Measurements from ENCODE around the gene EEPD1.

Gene EEPD1

DNA sequence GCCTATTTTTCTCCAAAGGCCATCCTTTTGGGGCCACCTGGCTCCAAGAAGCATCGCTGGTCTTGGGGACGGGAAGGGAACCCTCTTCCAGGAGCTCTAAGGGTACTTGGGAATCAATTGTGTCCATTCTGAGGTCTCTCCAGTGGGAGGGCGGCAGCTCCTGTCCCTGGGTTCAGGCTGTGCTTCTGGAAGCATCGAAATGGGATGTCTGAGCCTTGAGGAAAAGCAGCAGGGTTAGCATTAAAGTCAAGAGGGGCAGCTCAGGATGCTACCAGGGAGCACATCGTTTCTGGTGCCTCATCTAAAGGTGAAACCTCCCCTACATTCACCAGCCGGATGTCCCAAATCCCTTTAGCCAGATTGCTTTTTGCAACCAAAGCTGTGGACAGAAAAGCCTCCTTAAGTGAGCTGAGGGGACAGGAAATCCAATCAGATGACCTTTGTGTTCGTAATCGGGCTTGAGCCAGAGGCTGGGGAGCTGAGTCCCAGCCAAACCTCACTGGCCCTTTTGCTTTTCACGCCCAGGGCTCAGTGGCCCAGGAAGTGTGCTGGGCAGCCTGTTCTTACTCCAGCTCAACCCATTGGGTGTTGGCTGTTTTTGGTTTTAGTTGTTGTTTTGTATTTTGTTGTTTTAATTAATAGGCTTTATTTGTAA, 147.8 kb downstream of the EEPD1 start:
- H3K4me3 ChIP-seq (ENCODE audit: low read depth, low read length), result no peak overlapping the region
- no peak for DNase-seq (ENCODE audit: low read depth)
- TF ChIP-seq, protein P1, sequence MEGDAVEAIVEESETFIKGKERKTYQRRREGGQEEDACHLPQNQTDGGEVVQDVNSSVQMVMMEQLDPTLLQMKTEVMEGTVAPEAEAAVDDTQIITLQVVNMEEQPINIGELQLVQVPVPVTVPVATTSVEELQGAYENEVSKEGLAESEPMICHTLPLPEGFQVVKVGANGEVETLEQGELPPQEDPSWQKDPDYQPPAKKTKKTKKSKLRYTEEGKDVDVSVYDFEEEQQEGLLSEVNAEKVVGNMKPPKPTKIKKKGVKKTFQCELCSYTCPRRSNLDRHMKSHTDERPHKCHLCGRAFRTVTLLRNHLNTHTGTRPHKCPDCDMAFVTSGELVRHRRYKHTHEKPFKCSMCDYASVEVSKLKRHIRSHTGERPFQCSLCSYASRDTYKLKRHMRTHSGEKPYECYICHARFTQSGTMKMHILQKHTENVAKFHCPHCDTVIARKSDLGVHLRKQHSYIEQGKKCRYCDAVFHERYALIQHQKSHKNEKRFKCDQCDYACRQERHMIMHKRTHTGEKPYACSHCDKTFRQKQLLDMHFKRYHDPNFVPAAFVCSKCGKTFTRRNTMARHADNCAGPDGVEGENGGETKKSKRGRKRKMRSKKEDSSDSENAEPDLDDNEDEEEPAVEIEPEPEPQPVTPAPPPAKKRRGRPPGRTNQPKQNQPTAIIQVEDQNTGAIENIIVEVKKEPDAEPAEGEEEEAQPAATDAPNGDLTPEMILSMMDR (IDR thresholded peaks at IDR 0.05; ENCODE audit: low read depth, low read length, missing control alignments), result no peak

DNA sequence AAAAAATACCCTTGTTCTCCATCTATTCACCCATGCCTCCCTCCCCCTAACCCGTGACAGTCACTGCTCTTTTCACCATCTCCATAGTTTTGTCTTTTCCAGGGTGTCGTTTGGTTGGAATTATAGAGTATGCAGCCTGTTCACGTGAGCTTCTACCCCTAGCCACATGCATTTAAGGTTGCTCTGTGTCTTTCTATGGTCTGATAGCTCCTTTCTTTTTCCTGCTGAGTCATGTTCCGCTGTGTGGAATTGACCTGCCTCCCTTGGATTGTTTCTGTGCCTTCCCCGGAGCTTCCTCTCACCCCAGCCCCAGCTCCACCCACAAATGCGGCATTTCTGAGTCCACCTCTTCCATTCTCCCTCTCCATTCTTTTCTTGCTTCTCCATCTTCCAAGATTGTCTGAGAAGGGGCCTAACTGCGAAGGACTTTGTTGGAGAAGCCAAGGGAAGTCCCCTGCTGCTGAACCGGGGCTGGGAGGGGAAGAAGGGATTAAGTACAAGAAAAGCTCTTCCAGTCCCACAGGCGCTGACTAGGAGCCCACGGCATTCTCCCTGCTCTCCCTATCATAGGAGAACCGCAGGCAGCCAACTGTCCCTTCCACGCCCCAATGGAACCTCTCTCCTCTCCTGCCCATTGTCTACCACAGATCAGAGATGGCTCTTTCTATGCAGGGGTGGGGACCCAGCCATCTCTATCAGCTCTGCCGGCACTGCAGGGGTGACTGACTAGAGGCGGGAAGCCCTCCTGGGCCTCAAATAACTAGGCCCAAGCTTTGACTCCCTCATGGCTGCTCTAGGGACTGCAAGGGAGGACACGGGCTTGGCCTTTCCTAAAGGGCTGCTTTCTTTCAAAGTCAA, 149.1 kb downstream of the EEPD1 start:
- TF ChIP-seq, protein P1 (IDR thresholded peaks at IDR 0.05; ENCODE audit: low read depth, low read length, missing control alignments), result no peak
- H3K4me3 ChIP-seq (ENCODE audit: low read depth, low read length), result no peak overlapping the region
- no peak for DNase-seq (ENCODE audit: low read depth)

DNA sequence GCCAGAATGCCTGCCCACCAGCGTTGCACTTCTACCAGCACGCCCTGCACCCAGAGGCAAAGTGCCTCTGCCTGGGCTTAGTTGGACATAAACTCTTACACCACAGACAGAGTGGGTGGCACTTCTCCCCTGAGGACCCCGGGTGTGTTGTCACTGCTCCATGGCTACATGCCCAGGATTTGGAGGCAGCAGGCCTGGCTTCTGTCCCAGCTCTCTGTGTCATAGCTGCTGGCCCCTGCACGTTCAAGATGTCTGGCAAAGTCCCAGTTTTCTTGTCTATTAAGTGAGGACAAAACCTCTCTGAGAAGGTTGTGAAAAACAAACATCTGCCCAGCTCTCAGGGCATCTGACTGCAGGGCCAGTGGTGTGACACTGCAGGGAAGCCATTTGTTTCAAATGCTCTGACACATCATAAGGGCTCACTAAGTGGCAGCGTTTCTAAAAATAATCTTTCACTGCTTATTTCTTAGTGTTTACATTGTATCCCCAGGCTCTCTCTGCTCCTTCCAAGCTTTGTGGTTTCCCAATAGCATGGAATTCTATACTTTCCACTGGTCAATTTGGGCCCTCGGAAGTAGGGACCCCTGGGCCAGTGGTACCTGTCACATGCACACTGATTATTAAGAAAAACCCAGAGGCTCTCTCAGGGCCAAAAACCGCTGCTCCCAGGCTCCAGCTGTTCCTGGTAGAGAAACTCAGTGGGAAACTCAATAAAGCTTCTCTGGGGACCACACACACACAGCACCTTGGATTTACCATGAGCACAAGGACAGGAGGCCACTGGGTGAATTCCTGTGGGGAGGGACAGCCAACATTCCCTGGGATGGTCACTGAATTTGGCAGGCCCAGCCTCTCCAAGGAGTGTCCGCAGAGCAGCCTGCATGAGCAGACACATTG, 150.4 kb downstream of the EEPD1 start:
- H3K4me3 ChIP-seq (ENCODE audit: low read depth, low read length), result no peak overlapping the region
- no peak for DNase-seq (ENCODE audit: low read depth)
- TF ChIP-seq, protein P1 (IDR thresholded peaks at IDR 0.05; ENCODE audit: low read depth, low read length, missing control alignments), result no peak

DNA sequence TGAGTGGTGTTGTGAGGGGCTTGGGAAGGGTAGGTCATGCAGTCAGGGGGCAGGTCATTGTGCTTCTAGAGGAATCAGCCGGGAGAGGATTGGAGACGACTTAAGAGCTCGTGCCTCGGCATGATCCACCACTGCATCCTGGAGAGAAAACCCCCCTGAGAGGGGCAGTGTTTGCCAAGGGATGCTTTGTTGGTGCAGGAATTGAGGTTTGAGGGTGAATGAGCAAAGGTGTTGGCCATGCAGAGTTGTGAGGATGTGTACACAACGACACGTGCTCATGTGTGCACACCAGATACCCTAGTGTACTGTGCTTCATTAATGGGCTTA, 151.0 kb downstream of the EEPD1 start:
- TF ChIP-seq, protein P1 (IDR thresholded peaks at IDR 0.05; ENCODE audit: low read depth, low read length, missing control alignments), result no peak
- DNase-seq (ENCODE audit: low read depth), result no peak
- no peak overlapping the region for H3K4me3 ChIP-seq (ENCODE audit: low read depth, low read length)

DNA sequence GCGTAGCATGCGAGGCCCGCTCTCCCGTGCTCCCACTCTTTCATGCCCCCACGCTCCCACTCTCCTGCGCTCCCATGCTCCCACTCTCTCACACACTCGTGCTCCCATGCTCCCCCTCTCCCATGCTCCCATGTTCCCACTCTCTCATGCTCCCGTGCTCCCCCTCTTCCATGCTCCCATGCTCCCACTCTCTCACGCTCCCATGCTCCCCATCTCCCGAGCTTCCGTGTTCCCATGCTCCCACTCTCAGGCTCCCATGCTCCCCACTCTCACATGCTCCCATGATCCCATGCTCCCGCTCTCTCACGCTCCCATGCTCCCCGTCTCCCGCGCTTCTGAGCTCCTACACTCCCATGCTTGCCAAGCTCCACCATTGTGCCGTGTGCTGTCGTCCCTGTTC, 152.2 kb downstream of the EEPD1 start:
- DNase-seq (ENCODE audit: low read depth), result no peak
- TF ChIP-seq, protein P1 (IDR thresholded peaks at IDR 0.05; ENCODE audit: low read depth, low read length, missing control alignments), result no peak
- no peak overlapping the region for H3K4me3 ChIP-seq (ENCODE audit: low read depth, low read length)

DNA sequence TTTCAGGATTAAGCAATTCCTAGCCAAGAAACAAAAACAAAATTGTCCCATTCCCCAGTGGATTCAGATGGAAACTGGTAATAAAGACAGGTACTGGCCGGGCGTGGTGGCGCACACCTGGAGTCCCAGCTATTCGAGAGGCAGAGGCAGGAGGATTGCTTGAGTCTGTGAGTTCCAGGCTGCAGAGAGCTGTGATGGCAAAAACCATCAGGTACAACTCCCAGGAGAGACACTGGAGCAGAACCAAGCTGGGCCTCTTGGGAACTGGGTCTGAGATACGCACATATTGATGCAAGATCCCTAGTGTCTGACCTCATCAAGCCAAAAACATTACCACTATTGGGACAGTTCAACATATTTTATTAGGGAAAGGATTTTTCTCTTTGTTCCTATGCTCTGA, 152.6 kb downstream of the EEPD1 start:
- H3K4me3 ChIP-seq (ENCODE audit: low read depth, low read length), result no peak overlapping the region
- TF ChIP-seq, protein P1 (IDR thresholded peaks at IDR 0.05; ENCODE audit: low read depth, low read length, missing control alignments), result no peak
- DNase-seq (ENCODE audit: low read depth), result no peak

All from GM12864 (cell line).